Activated CD4-positive, alpha-beta T cell treated with anti-CD3 and anti-CD28 coated beads for 48 hours (primary cell): ENCODE data around the gene CFTR.

Experiments
- DNase-seq: peaks from one replicate; pipeline ENCODE4 v3.0.0-alpha.2; 2020

Gene CFTR

DNA sequence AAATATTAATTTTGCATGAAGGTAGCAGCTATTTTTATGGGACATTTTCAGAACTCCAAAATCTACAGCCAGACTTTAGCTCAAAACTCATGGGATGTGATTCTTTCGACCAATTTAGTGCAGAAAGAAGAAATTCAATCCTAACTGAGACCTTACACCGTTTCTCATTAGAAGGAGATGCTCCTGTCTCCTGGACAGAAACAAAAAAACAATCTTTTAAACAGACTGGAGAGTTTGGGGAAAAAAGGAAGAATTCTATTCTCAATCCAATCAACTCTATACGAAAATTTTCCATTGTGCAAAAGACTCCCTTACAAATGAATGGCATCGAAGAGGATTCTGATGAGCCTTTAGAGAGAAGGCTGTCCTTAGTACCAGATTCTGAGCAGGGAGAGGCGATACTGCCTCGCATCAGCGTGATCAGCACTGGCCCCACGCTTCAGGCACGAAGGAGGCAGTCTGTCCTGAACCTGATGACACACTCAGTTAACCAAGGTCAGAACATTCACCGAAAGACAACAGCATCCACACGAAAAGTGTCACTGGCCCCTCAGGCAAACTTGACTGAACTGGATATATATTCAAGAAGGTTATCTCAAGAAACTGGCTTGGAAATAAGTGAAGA lies 112.3 kb downstream of the CFTR start:
- no peak for DNase-seq

DNA sequence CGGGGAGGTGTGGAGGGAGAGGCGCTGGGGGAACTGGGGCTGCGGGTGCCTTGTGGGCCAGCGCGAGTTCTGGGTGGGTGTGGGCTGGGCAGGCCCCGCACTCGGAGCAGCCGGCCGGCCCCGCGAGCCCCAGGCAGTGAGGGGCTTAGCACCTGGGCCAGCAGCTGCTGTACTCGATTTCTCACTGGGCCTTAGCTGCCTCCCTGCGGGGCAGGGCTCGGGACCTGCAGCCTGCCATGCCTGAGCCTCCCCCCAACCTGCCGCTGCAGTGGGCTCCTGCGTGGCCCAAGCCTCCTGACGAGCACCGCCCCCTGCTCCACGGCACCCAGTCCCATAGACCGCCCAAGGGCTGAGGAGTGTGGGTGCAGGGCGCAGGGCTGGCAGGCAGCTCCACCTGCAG lies 116.3 kb downstream of the CFTR start:
- no peak for DNase-seq

DNA sequence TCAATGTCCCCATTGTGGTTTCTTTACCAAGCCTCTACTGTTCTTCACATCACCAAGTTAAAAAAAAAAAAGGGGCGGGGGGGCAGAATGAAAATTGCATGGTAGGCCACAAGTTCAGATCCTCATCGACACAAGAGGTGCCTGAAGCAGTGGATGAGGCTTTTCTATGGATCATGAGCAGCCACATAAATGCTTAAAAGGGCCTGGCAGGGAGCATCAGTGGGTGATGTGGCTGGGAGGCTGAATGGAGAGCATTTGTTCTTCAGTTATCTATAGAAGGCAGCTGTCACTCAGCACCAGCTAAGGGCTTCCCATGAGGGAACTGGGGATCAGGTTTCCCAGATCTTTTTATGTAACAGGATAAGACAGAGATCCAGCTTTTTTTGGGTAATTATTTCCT lies 117.9 kb downstream of the CFTR start:
- DNase-seq = no peak

DNA sequence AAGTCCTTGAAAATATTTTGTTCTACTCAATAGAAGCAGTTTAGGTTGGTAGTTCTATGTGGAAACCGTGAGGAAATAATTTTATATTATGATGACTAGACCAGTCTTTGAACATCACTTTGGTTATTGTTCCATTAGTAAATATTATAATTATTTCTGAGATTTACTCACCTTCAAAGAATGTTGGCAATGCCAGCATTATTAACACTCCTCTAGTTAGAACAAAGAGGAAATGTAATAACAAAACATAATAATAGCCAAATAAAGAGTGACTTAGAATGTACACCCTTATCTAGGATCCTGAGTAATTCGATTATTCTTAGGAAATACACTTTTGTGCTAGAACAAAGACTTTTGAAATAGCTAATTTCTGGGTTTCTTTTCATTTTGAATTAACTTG lies 121.1 kb downstream of the CFTR start:
- DNase-seq = no peak

DNA sequence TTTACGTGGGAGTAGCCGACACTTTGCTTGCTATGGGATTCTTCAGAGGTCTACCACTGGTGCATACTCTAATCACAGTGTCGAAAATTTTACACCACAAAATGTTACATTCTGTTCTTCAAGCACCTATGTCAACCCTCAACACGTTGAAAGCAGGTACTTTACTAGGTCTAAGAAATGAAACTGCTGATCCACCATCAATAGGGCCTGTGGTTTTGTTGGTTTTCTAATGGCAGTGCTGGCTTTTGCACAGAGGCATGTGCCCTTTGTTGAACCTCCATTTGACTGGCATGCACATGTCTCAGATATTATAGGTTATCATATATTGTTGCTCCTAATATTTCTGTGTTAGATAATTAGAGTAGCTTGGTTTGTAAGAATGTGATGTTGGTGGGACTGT lies 123.8 kb downstream of the CFTR start:
- DNase-seq = no peak

DNA sequence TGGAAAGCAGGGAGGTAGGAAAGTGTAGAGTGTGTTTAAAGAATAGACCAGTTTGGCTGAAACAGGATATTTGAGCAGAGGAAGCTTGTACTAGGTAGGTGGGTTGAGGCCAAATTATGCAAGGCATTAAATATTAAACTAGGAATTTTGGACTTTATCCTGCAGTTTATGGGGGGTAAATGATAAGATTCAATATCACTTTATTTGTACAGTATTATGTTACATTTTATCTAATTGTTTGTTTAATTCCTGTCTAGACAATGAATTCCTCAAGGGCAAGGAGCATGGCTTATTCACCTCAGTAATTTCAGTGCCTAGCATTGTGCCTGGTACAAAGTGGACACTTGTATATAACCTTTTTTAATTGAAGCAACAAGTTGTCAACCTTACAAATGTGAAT lies 125.9 kb downstream of the CFTR start:
- DNase-seq = no peak

DNA sequence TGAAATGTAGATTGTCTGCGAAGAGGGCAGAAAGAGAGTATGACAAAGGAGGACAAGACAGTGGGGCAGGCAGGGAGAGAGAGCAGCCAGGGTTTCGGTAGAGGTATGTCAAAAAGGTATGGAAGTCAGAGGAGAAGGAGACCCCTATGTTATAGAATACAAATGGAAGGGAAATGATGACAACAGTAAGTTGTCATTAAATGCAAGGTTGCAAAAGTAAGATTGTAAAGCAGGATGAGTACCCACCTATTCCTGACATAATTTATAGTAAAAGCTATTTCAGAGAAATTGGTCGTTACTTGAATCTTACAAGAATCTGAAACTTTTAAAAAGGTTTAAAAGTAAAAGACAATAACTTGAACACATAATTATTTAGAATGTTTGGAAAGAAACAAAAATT lies 126.3 kb downstream of the CFTR start:
- no peak for DNase-seq

DNA sequence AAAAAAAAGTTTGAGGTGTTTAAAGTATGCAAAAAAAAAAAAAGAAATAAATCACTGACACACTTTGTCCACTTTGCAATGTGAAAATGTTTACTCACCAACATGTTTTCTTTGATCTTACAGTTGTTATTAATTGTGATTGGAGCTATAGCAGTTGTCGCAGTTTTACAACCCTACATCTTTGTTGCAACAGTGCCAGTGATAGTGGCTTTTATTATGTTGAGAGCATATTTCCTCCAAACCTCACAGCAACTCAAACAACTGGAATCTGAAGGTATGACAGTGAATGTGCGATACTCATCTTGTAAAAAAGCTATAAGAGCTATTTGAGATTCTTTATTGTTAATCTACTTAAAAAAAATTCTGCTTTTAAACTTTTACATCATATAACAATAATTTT lies 130.6 kb downstream of the CFTR start:
- no peak for DNase-seq

DNA sequence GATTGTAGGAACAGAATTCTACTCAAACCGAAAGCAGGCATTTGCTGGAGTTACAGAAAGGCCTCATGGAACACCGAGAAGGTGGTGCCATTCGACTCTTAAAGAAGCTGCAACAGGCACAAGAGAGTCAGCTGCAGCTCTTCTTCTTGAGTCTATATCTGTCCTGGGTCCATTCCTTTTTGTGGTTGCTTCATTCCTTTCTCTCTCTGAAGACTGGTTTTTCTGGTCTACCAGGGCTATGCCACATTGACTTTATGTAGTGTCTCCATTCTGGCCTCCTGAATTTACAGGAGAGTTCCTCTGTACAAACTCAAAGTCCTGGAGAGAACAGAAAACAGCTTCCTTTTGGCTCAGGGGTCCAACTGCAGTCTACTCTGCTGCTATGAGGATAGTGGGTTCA lies 132.8 kb downstream of the CFTR start:
- no peak for DNase-seq

DNA sequence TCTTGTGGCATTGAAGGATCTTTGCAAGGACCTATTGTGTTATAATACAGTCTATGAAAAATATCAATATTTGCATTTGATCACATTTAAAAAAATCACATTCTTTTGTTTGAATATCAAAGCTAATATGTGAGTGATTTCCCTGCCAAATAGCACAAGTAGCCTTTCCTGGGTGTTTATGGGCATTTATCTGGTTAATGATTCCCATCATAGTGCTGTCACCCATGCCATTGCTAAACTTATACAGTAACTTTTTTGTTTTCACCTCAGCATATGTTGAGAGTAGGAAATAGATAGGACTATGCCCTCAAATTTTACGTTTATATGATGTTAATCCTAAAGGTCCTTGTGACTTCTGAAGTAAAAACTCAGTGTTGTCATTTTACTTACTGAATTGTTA lies 136.9 kb downstream of the CFTR start:
- no peak for DNase-seq

DNA sequence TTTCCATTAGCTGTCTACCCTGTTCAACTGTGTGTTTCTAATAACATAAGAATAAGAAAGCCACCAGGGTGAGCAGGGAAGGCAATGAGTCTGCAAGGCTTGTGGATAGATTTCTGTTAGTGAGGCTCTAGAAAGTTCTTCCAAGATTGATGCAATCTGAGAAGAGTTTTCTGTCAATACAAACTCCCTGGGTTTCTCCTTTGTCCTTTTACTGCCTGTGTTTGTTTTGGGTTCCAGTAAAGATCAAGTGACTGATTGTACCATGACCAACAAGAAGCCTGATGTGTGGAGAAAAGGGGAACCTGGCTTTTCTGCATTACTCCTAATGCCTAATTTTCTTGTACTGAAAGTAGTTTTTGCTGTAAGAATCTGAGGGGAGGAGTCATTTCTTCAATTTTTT lies 139.9 kb downstream of the CFTR start:
- no peak for DNase-seq

DNA sequence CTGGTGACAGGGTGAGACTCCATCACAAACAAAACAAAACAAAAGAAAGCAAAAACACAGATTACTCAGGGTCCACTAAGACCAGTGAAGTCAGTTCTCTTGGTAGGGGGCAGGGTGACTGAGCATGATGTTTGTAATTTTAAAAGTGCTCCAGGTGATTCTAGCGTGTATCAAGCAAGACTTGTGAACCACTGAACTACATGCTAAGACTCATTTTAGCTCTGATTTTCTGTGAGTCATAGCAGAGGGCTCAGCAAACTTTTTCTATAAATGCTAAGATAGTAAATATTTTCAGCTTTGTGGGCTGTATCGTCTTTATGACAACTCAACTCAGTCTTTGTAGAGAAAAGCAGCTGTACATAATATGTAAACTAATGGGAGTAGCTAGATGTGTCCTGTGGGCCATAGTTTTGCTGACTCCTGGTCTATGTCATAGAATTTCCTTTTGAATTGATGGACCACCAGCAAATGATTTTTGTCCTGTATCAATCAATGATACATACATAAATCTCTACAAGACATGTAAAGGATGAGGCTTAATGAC lies 141.3 kb downstream of the CFTR start:
- DNase-seq = no peak

DNA sequence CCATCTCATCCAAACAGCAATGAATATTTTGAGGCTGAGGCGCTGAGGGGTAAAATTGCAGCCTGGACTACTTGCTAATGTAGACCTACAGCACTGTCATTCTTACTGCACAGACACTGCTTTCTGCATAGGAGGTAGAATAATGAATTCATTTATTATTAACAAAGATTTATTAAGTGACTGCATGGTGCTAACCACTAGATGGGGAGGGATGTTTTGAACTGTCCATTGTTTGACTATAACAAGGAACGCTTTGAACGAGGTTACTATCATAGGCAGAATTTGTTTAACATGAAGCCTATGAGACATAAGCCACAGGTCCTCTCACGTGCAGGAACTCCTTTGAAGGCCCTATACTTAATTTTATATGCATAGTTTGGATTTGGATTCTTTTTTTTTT lies 143.8 kb downstream of the CFTR start:
- DNase-seq = no peak

DNA sequence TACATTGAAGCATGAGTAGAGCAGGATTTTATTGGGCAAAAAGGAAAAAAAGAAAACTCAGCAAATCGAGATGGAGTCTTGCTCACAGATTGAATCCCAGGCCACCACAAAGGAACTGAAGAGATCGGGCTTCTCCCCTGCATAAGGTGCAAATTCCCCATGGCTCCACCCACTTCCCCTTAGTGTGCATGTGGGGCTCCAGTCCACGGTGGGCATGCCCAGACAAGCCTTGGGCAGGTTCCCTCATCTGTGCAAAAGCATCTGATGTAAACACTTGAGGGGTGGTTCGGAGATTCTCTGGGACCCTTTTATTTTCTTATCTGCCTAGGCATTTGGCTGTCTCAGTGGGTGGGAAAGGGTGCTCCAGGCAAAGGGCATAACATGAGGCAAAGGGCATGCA lies 150.7 kb downstream of the CFTR start:
- no peak for DNase-seq

DNA sequence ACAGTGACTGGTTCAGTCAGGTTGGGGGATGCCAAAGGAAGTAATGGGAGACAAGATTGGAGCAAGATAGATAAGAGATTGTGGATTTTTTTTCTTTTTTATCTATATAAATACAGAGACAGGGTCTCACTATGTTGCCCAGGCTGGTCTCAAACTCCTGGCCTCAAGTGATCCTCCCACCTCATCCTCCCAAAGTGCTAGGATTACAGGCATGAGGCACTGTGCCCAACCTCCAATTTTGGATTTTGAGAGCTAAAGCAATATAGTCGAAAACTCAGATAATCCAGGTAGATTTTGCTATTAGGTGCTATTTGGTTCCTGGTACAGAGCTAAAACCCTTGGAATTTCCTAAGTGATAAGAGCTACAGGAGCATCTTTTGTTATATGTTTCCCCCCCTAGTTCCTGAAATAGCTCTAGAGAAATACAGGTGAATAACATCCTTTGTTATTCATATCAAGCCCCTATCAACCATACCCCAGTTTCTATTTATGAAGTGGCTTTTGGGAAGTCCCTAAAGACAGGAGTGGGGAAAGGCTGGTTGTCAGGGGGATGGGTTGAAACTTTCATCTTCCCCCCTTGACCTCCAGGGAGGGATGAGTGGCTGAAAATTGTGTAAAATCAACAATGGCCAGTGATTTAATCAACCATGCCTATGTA lies 151.2 kb downstream of the CFTR start:
- no peak for DNase-seq

DNA sequence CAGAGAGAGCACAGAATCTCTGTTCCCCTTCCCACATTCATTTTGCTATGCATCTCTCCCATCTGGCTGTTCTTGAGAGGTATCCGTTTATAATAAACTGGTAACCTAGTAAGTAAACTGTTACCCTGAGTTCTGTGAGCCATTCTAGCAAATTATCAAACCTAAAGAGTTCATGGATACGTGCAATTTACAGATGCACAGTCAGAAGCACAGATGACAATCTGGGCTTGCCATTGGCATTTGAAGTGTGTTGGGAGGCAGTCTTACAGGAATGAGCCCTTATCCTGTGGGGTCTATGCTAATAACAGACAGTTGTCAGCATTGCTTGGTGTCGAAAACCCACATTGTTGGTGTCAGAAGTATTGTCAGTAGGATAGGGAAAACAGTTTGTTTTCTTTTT lies 151.8 kb downstream of the CFTR start:
- DNase-seq = no peak

DNA sequence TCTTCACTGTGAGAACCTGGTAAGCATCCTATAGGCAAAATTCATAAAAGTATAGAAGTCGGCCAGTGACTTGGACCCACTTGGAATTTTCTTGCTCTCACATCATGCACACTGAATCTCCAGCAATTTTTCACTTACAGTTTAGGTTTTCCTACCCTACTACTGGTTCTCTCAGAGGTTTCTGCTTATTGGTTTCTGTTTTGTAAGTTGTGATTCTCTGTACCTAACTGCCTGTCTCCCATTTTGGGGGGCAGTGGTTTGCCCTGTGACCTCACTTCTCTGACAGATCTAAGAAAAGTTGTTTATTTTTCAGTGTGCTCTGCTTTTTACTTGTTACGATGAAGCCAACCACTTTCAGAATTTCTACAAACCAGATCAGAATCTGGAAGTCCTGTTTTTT lies 158.1 kb downstream of the CFTR start:
- no peak for DNase-seq

DNA sequence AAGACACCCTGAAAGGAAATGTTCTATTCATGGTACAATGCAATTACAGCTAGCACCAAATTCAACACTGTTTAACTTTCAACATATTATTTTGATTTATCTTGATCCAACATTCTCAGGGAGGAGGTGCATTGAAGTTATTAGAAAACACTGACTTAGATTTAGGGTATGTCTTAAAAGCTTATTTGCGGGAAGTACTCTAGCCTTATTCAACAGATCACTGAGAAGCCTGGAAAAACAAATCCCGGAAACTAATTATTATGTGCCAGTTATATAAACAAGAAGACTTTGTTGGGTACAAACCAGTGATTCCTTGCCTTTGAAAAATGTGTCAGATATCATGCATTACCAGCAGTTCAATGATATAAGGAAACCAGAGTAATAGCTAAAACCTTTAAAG lies 160.1 kb downstream of the CFTR start:
- no peak for DNase-seq

DNA sequence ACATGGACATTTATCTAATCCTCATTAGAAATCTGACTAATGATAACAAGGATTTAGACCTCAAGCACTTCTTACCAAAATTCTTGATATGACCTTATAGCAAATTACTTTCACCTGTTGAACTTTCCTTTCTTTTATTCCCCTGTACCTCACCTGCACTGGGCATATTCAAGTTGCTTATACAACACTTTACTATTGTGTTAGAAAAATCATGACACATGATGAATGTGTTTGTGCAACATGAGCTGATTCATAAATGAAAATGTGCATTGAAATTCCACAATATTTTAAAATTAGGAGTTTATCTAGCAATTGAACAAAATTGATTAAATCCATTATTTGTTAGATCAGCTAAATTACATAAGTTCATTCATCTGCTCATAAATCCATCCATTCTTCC lies 160.6 kb downstream of the CFTR start:
- no peak for DNase-seq

DNA sequence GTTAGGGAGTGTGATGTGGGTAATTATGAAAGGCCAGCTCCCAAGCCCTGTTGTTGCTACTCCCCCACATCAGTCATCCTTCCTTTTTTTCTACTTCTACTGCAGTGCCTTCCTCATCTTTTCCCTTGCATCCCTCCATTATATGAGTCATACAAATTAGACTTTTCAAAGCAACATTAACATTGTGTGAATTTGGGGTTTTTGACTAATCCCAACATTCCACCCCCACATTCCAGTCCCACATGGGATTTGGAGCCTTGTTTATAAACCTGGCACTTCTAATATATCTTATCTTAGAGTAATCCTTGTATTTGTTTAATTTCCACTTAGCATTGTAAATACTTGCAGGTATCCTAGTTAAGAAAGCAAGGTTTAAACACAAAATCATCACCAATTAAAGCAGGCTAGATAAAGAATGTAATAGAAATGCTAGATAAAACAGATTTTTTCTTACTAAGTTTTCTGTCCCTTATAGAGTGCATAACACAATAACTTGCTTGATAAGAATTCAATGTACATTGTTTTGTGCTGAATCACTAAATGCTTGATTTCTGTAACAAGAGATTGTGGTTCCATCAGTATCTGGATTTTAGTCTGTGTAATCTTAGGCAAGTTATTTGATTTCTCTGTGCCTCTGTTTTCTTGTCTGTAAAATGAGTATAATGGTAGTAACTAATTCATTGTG lies 165.8 kb downstream of the CFTR start:
- DNase-seq = no peak

DNA sequence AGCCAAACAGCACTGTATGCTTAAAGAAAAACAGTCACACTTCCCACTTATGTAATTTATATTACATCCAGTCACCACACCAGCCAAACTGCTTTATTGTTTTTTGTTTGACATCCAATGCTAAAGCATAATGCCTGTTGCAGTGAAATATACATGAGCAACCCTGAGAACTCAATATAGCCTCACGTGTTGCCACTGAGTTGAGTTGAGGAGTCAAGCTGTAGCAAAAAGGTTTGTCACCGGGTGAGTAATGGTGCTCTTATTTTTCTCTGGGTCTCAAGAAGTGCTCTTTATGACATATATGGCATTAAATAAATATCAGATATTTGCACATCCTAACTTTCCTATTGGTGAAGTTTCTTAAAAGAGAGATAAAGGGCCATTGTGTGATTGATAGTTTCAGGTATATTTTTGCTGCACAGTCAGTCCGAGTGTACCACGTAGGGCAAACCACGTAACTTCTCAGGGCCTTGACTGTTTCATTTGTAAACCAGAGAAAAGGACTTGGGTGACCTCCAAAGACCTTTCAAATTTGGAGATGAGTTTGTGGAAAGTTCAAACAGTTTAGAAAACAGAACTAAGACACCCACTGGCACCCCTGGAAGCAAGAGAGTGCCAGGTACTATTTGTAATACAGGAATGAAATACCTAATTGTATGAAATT lies 168.5 kb downstream of the CFTR start:
- DNase-seq = no peak

DNA sequence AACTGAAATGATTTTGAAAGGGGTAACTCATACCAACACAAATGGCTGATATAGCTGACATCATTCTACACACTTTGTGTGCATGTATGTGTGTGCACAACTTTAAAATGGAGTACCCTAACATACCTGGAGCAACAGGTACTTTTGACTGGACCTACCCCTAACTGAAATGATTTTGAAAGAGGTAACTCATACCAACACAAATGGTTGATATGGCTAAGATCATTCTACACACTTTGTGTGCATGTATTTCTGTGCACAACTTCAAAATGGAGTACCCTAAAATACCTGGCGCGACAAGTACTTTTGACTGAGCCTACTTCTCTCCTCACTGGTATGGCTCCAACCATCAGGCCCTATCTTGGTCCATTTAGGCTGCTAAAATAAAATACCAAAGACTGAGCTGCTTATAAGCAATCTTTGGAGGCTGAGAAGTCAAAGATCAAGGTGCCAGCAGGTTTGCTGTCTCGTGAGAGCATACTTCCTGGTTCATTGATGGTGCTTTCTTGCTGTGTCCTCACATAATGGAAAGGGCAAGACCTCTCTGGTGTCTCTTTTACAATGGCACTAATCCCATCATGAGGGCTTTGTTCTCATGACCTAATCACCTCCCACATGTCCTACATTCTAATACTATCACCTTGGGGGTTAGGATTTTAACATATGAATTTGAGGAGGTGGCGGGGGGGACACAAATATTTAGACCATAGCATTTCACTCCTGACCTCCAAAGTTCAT lies 173.3 kb downstream of the CFTR start:
- no peak for DNase-seq

DNA sequence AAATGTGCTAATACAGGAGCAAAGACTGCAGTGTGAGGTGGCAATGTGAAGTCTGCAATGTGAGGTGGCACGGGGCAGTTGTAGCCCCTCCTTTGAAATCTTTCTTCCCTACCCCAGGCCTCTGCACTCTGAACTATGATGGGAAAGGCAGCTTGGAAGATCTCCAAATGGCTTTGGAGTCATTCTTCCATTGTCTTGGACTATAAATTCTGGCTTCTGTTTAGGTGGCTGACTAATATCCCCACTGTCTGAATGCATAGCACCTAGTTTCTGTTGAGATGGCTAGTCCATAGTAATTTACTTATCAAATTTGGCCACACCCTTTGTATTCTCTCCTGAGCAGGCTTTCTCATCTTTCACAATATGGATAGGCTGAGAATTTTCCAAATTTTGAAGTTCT lies 175.0 kb downstream of the CFTR start:
- DNase-seq = no peak
